H1 (cell line): Measurements from ENCODE around the gene PPIC. TPM values are rescaled to one million over a fixed set of nuclear protein-coding genes. Genes with fewer than 3 reads are reported as not detected.

Experiments used
- CTCF ChIA-PET: fragments of 300-600 bp; sonication (Branson Sonifier 250); formaldehyde crosslinking; loops from one replicate; lab custom pipeline; 2021; ENCODE audit not compliant: partially characterized antibody; lab: Charles Lee
- POLR2A ChIA-PET: fragments of 300-600 bp; sonication (Branson Sonifier 250); formaldehyde crosslinking; loops from one replicate; lab custom pipeline; 2021; ENCODE audit warnings: inconsistent platforms; ENCODE audit not compliant: partially characterized antibody; lab: Charles Lee
- DNase-seq, 2 experiments: peaks; one replicate each; pipeline versions ENCODE4 v3.0.0 to v3.0.0-alpha.2; 2010 to 2022; ENCODE audit warnings: low spot score in 2 of 2, low read depth in 1 of 2, mixed read lengths in 1 of 2
- FAIRE-seq: peaks from 2 replicates; lab custom pipeline; 2011; peaks lifted over from hg19 to GRCh38; lab: Jason Lieb, UNC
- H2AFZ ChIP-seq: 2 replicates; pipeline ENCODE4 v1.8.1; 2012; ENCODE audit warnings: low read length, inconsistent platforms
- H2AK5ac ChIP-seq: 2 replicates; pipeline ENCODE4 v1.6.1; 2013; ENCODE audit warnings: low read depth, low read length
- H2BK120ac ChIP-seq: replicated peaks from 2 replicates; pipeline ENCODE3; 2013; ENCODE audit warnings: low read depth, low read length, inconsistent platforms
- H2BK12ac ChIP-seq: 2 replicates; pipeline ENCODE4 v1.6.1; 2013; ENCODE audit warnings: low read depth, low read length
- H2BK15ac ChIP-seq: 2 replicates; pipeline ENCODE4 v1.6.1; 2013; ENCODE audit warnings: low read length
- H2BK20ac ChIP-seq: 2 replicates; pipeline ENCODE4 v1.6.1; 2013; ENCODE audit warnings: low read length
- H2BK5ac ChIP-seq: 2 replicates; pipeline ENCODE4 v1.6.1; 2013; ENCODE audit warnings: low read depth, low read length
- H3K14ac ChIP-seq: 2 replicates; pipeline ENCODE4 v1.6.1; 2013; ENCODE audit warnings: inconsistent platforms; ENCODE audit not compliant: insufficient read length
- H3K18ac ChIP-seq: 2 replicates; pipeline ENCODE4 v1.6.1; 2013; ENCODE audit warnings: low read length; ENCODE audit errors: extremely low read depth
- H3K23ac ChIP-seq: 2 replicates; pipeline ENCODE4 v1.6.1; 2013; ENCODE audit warnings: inconsistent platforms; ENCODE audit not compliant: insufficient read length
- H3K23me2 ChIP-seq: 2 replicates; pipeline ENCODE4 v1.6.1; 2013; ENCODE audit warnings: low read depth, low read length
- H3K27ac ChIP-seq: 2 replicates; pipeline ENCODE4 v1.6.1; 2011; ENCODE audit warnings: low read depth, low read length, inconsistent platforms
- H3K27me3 ChIP-seq, 4 experiments: replicated peaks in 1 of 4; 1 replicate in 1 of 4; 2 replicates in 3 of 4; pipeline versions ENCODE4 v1.6.1 to v1.8.1; 2011 to 2013; ENCODE audit warnings: low read length in 3 of 4, mild to moderate bottlenecking in 3 of 4, inconsistent platforms in 2 of 4, mixed read lengths in 2 of 4, moderate library complexity in 1 of 4; ENCODE audit not compliant: control insufficient read depth in 3 of 4, insufficient read depth in 3 of 4; ENCODE audit errors: extremely low read depth in 1 of 4
- H3K36me3 ChIP-seq, 4 experiments: 2 replicates each; pipeline versions ENCODE4 v1.6.1 to v1.8.1; 2011 to 2013; ENCODE audit warnings: mild to moderate bottlenecking in 4 of 4, low read length in 3 of 4, moderate library complexity in 2 of 4, control low read depth in 1 of 4, inconsistent platforms in 1 of 4; ENCODE audit not compliant: insufficient read depth in 4 of 4, control insufficient read depth in 2 of 4
- H3K4ac ChIP-seq: replicated peaks from 2 replicates; pipeline ENCODE3; 2013; ENCODE audit warnings: low read length, low read depth, mixed read lengths, inconsistent platforms; ENCODE audit not compliant: insufficient read length
- H3K4me1 ChIP-seq, 4 experiments: replicated peaks in 1 of 4; 1 replicate in 1 of 4; 2 replicates in 3 of 4; pipeline versions ENCODE4 v1.6.1 to v1.8.1; 2011 to 2013; ENCODE audit warnings: low read length in 3 of 4, inconsistent platforms in 2 of 4, mixed read lengths in 1 of 4; ENCODE audit not compliant: insufficient read depth in 4 of 4, control insufficient read depth in 3 of 4
- H3K4me2 ChIP-seq, 2 experiments: 2 replicates each; pipeline versions ENCODE4 v1.6.1 to v1.8.1; 2011 to 2013; ENCODE audit warnings: low read depth in 2 of 2, low read length in 2 of 2, control low read depth in 1 of 2, inconsistent platforms in 1 of 2, mild to moderate bottlenecking in 1 of 2; ENCODE audit not compliant: insufficient read depth in 1 of 2
- H3K4me3 ChIP-seq, 4 experiments: fragments of 200-600, 300-600 bp in 1 of 4; sonication (generic), shearing (Covaris generic), sonication (Bioruptor Twin) in 1 of 4; 2 replicates each; pipeline versions ENCODE4 v1.5.1 to v1.8.1; 2011 to 2016; ENCODE audit warnings: low read length in 4 of 4, low read depth in 3 of 4, control low read depth in 2 of 4, inconsistent platforms in 2 of 4, mild to moderate bottlenecking in 2 of 4, mixed read lengths in 1 of 4, moderate library complexity in 1 of 4; ENCODE audit not compliant: insufficient read depth in 2 of 4; ENCODE audit errors: extremely low read depth in 1 of 4
- H3K56ac ChIP-seq: replicated peaks from 2 replicates; pipeline ENCODE3; 2013; ENCODE audit warnings: low read depth, mild to moderate bottlenecking, mixed read lengths, low read length, inconsistent platforms; ENCODE audit not compliant: insufficient read length
- H3K79me1 ChIP-seq: 2 replicates; pipeline ENCODE4 v1.6.1; 2013; ENCODE audit warnings: low read depth, low read length, control low read depth
- H3K79me2 ChIP-seq, 2 experiments: 2 replicates each; pipeline versions ENCODE4 v1.6.1 to v1.8.1; 2012 to 2013; ENCODE audit warnings: low read length in 2 of 2, mild to moderate bottlenecking in 2 of 2, inconsistent platforms in 1 of 2; ENCODE audit not compliant: insufficient read depth in 2 of 2, control insufficient read depth in 1 of 2
- H3K9ac ChIP-seq, 4 experiments: replicated peaks in 1 of 4; 1 replicate in 1 of 4; 2 replicates in 3 of 4; pipeline versions ENCODE4 v1.6.1 to v1.8.1; 2011 to 2013; ENCODE audit warnings: low read depth in 3 of 4, low read length in 3 of 4, control low read depth in 2 of 4, mild to moderate bottlenecking in 2 of 4, moderate library complexity in 2 of 4, inconsistent platforms in 1 of 4; ENCODE audit errors: extremely low read depth in 1 of 4
- H3K9me3 ChIP-seq, 2 experiments: 2 replicates each; pipeline versions ENCODE4 v1.6.1 to v1.8.1; 2012 to 2013; ENCODE audit warnings: mild to moderate bottlenecking in 2 of 2, moderate library complexity in 2 of 2, control low read depth in 1 of 2, inconsistent platforms in 1 of 2, low read depth in 1 of 2, low read length in 1 of 2, mixed read lengths in 1 of 2; ENCODE audit not compliant: insufficient read depth in 2 of 2
- H4K20me1 ChIP-seq, 2 experiments: replicated peaks in 1 of 2; 2 replicates each; pipeline versions ENCODE3 to v1.8.1; 2011 to 2013; ENCODE audit warnings: inconsistent platforms in 2 of 2, low read length in 2 of 2, mild to moderate bottlenecking in 1 of 2; ENCODE audit not compliant: insufficient read depth in 2 of 2, control insufficient read depth in 1 of 2
- H4K5ac ChIP-seq: 2 replicates; pipeline ENCODE4 v1.6.1; 2013; ENCODE audit warnings: low read length, low read depth, mixed read lengths, inconsistent platforms; ENCODE audit not compliant: insufficient read length
- H4K8ac ChIP-seq: 2 replicates; pipeline ENCODE4 v1.8.0; 2013; ENCODE audit warnings: mild to moderate bottlenecking, moderate library complexity, low read length, inconsistent platforms; ENCODE audit not compliant: insufficient read depth; ENCODE audit errors: extremely low read depth
- H4K91ac ChIP-seq: replicated peaks from 2 replicates; pipeline ENCODE3; 2013; ENCODE audit warnings: low read length, mixed read lengths, inconsistent platforms; ENCODE audit not compliant: insufficient read length
- CBX5 ChIP-seq: fragments of 300-800, 300-1000 bp; sonication (generic); IDR thresholded peaks from 2 replicates; pipeline ENCODE4 v1.7.1; 2016; ENCODE audit warnings: antibody characterized with exemption, low read length, low read depth
- WGBS, 2 experiments: shearing (Covaris generic) in 1 of 2; methylation state at CpG; one replicate each; pipeline versions ENCODE4 v1.1.6 to v1.1.7; 2013 to 2015; ENCODE audit warnings: low lambda C conversion rate in 2 of 2, mixed read lengths in 2 of 2, inconsistent platforms in 1 of 2, low coverage in 1 of 2, missing lambda C conversion rate in 1 of 2; ENCODE audit not compliant: insufficient replicate concordance in 2 of 2, insufficient coverage in 1 of 2, insufficient read length in 1 of 2; ENCODE audit errors: extremely low coverage in 1 of 2, missing lambda C conversion rate in 1 of 2; 5-methylcytosine and 5-hydroxymethylcytosine counted together
- polyA plus RNA-seq, 7 experiments: library from polyadenylated mRNA; depleted of rRNA in 3 of 7; stranded (reverse) in 5 of 7; unstranded in 2 of 7; fragments of >200 nt in 5 of 7; fragments of 200-250 nt in 2 of 7; gene quantifications; 1 replicate in 5 of 7; 2 replicates in 1 of 7; 4 replicates in 1 of 7; pipeline versions ENCODE4 v1.2.1 to v1.2.3, GENCODE V29; 2011 to 2013; ENCODE audit warnings: missing spikeins in 2 of 7, mixed read lengths in 2 of 7
- total RNA-seq: library from RNA; stranded (reverse); fragmentation: NEBNext Ultra II Directional; extraction: Animal tissue kit (Norgen Biotek cat#: 25700); gene quantifications from 2 replicates; pipeline ENCODE4 v1.2.1, GENCODE V29; 2021

PPIC gene
- total and polyA plus RNA-seq, 2 of the 8 experiments (the other 6 are each of a cell fraction or from before 2014, with no cell fraction given), result 8.5 to 10.4 TPM

DNA sequence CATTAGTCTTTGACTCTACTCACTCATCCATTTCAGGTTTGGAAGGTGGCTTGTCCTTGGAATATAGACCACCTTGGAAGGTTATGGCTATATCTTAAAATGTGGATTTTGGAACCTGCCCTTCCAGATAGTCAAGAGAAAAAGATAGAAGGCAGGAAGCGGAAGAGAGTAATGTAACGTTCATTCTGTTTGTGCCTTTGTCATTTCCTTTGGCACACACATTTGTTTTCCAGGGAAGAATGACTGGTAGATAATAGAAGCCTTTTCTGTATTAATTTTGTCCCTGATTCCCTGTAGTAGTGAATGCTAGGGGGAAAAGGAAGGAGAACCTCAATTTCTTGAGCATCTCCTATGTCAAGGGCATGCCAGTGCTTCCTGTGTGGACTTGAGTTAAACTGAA, 54.7 kb downstream of the PPIC start:
- Histone ChIP-seq H3K23me2 (no peaks in the 10 kb centered on the region), H3K4me3 (no peak overlapping the region), H3K56ac (no peak overlapping the region), H2BK12ac (no peak overlapping the region), H3K4me1 (no peaks in the 10 kb centered on the region), H2BK120ac (no peak overlapping the region), H3K4ac (no peak overlapping the region), H3K36me3 (no peaks in the 10 kb centered on the region), H4K5ac (no peak overlapping the region), H3K18ac (no peak overlapping the region), H2BK20ac (no peak overlapping the region), H3K9me3 (no peaks in the 10 kb centered on the region), H3K23ac (no peak overlapping the region), H4K91ac (no peak overlapping the region), H3K79me2 (no peaks in the 10 kb centered on the region), H3K79me1 (no peaks in the 10 kb centered on the region), H3K27me3 (no peaks in the 10 kb centered on the region), H3K14ac (no peak overlapping the region), H2AK5ac (no peak overlapping the region), H3K27ac (no peak overlapping the region), H2BK15ac (no peak overlapping the region), H4K8ac (no peak overlapping the region), H2BK5ac (no peak overlapping the region), H4K20me1 (no peaks in the 10 kb centered on the region), H2AFZ (no peak overlapping the region), H3K4me2 (no peak overlapping the region), H3K9ac (no peak overlapping the region)
- CTCF ChIA-PET, result interaction anchor here (1.4 kb wide), 1 partner anchor 82 kb away, joined by 3 read pairs; no protein-coding TSS in a partner anchor
- POLR2A ChIA-PET, result no interaction called here
- DNase-seq (no peak), FAIRE-seq (no peak)
- 71% methylated on average over 2 of the region's 2 CpGs; no CpG with 5 or more reads in 1 of the 2 experiments for WGBS, 2 experiments
- no peak for TF ChIP-seq CBX5
